GM15510 (cell line): ENCODE results near the gene MIA3.

Experiments
- POLR2A ChIP-seq: IDR thresholded peaks from 3 replicates; pipeline ENCODE4 v1.6.1; 2011; ENCODE audit warnings: borderline replicate concordance; ENCODE audit not compliant: insufficient read length; ENCODE audit errors: extremely low read depth

MIA3 gene

GRCh38 chr1:222613627-222614026 lies 4.3 kb upstream of the MIA3 start:
- no peak for TF ChIP-seq POLR2A

- TF ChIP-seq POLR2A, result no peak
Measured at GRCh38 chr1:222616525-222616924, 1.4 kb upstream of the MIA3 start.

GRCh38 chr1:222617367-222617951 lies 438 bp upstream of the MIA3 start:
- no peak for TF ChIP-seq POLR2A

GRCh38 chr1:222618880-222619596 lies 1.1 kb downstream of the MIA3 start:
- TF ChIP-seq POLR2A, result no peak

GRCh38 chr1:222620566-222620965 lies 2.7 kb downstream of the MIA3 start:
- no peak for TF ChIP-seq POLR2A

- TF ChIP-seq POLR2A, result no peak
Measured at GRCh38 chr1:222622765-222623164, 4.9 kb downstream of the MIA3 start.

GRCh38 chr1:222623458-222623857 lies 5.6 kb downstream of the MIA3 start:
- no peak for TF ChIP-seq POLR2A

- TF ChIP-seq POLR2A, result no peak
Measured at GRCh38 chr1:222624214-222624613, 6.3 kb downstream of the MIA3 start.

- TF ChIP-seq POLR2A, result no peak
Measured at GRCh38 chr1:222627232-222627631, 9.3 kb downstream of the MIA3 start.

GRCh38 chr1:222629921-222630535 lies 12.1 kb downstream of the MIA3 start:
- TF ChIP-seq POLR2A, result no peak

GRCh38 chr1:222631611-222632208 lies 13.8 kb downstream of the MIA3 start:
- TF ChIP-seq POLR2A, result no peak

- no peak for TF ChIP-seq POLR2A
Measured at GRCh38 chr1:222632749-222633148, 14.9 kb downstream of the MIA3 start.

GRCh38 chr1:222634180-222635013 lies 16.5 kb downstream of the MIA3 start:
- TF ChIP-seq POLR2A, result no peak

- TF ChIP-seq POLR2A, result no peak
Measured at GRCh38 chr1:222641269-222641948, 23.5 kb downstream of the MIA3 start.
